HG03571 (cell line): ENCODE data around the gene ADTRP.

Source experiments
- ATAC-seq: cut with Tn5 transposase; IDR thresholded peaks from one replicate; pipeline ENCODE4 v1.9.1; 2021; ENCODE audit not compliant: unreplicated experiment

The ADTRP gene

GRCh38 chr6:11665604-11666326, 112.8 kb downstream of the ADTRP start:
- no peak for ATAC-seq
